PC-9 (cell line): ENCODE results near the gene RAB11FIP4.

Source experiments
- CTCF ChIP-seq: fragments of 200-600 bp; sonication (generic); conservative IDR thresholded peaks from 2 replicates; pipeline ENCODE4 v1.6.1; 2017; ENCODE audit warnings: mixed run types, antibody characterized with exemption, mild to moderate bottlenecking, moderate library complexity
- EZH2 ChIP-seq: fragments of 200-600 bp; sonication (generic); IDR thresholded peaks from 2 replicates; pipeline ENCODE4 v1.8.0; 2017; ENCODE audit warnings: antibody characterized with exemption, low read depth

DNA sequence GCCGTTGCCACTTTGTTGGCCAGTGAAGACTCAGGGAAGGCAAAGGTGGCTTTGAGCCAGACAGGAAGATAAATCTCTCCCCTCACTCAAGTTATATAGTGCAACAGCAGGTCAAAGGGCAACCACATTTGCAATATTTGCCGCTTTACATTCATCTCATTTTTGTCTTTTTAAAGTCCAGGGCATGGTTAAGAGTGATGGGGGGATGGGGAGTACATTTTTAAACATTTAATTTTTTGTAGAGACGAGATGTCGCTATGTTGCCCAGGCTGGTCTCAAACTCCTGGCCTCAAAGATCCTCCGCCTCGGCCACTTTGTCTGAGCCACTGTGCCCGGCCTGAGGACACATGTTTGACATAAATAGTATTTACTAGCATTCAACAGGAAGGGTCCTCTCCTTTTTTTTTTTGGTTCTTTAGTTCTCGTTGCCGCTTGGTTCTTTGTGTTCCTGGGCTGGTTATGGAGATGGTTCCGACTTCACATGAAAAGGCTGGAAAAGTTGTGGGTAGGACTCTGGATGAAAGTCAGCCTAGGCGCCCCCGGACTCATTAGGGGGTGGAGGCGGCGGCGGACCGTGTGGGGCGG is 95.7 kb downstream of the RAB11FIP4 start:
- TF ChIP-seq CTCF, result no peak
- TF ChIP-seq EZH2, result no peak
